HepG2 (cell line): Measurements from ENCODE around the gene TLCD5. TPM values are rescaled to one million over a fixed set of nuclear protein-coding genes. Genes with fewer than 3 reads are reported as not detected.
A peak's percentile ranks its signal among the peaks of the same experiment; 100 is the strongest.

Experiments used
- ATAC-seq: fragments of 200-7000 bp; cut with Tn5 transposase; 3 replicates; pipeline ENCODE4 v1.9.1; 2020; ENCODE audit warnings: mild to moderate bottlenecking, moderate library complexity
- BruUV-seq: library from RNA; stranded (reverse); fragments of 400-500 nt; replicated peaks from 2 replicates; lab custom pipeline; 2021; lab: Mats Ljungman, UMichigan
- CTCF ChIA-PET: fragments of 300-600 bp; formaldehyde crosslinking; extraction: SDS; loops from one replicate; lab custom pipeline; 2021; ENCODE audit warnings: low total read pairs, inconsistent platforms, low intra/inter-chr PET ratio; lab: Yijun Ruan, JAX
- POLR2A ChIA-PET: fragments of 350-600 bp; sonication (Branson Sonifier 250); formaldehyde crosslinking; loops from one replicate; lab custom pipeline; 2020; ENCODE audit warnings: antibody characterized with exemption, inconsistent platforms; lab: Yijun Ruan, JAX
- DNase-seq: peaks from one replicate; pipeline ENCODE4 v3.0.0-alpha.2; 2015; ENCODE audit warnings: low spot score
- FAIRE-seq: peaks from 3 replicates; lab custom pipeline; 2011; peaks lifted over from hg19 to GRCh38; lab: Jason Lieb, UNC
- H2AFZ ChIP-seq: one replicate; pipeline ENCODE4 v1.6.1; 2011; ENCODE audit warnings: low read length, inconsistent platforms
- H3K27ac ChIP-seq: fragments of 300-600 bp; 3 replicates; pipeline ENCODE4 v1.8.0; 2011; ENCODE audit warnings: mixed run types, mild to moderate bottlenecking, mixed read lengths, low read length, inconsistent platforms; ENCODE audit not compliant: insufficient read depth; ENCODE audit errors: extremely low read length
- H3K27me3 ChIP-seq, 2 experiments: fragments of 200-600 bp in 1 of 2; 2 replicates in 1 of 2; 3 replicates in 1 of 2; pipeline versions ENCODE4 v1.6.0 to v1.8.0; 2011; ENCODE audit warnings: low read length in 2 of 2, mild to moderate bottlenecking in 2 of 2, moderate library complexity in 2 of 2, inconsistent platforms in 1 of 2; ENCODE audit not compliant: insufficient read depth in 2 of 2, control insufficient read depth in 1 of 2
- H3K36me3 ChIP-seq, 2 experiments: fragments of 200-600 bp in 1 of 2; replicated peaks in 1 of 2; 2 replicates in 1 of 2; 3 replicates in 1 of 2; pipeline versions ENCODE4 v1.5.1 to v1.8.0; 2011; ENCODE audit warnings: low read length in 2 of 2, inconsistent platforms in 1 of 2; ENCODE audit not compliant: insufficient read depth in 2 of 2, control insufficient read depth in 1 of 2
- H3K4me1 ChIP-seq: 2 replicates; pipeline ENCODE4 v1.5.1; 2012; ENCODE audit warnings: low read length, inconsistent platforms; ENCODE audit not compliant: insufficient read depth
- H3K4me2 ChIP-seq: 2 replicates; pipeline ENCODE4 v1.6.0; 2011; ENCODE audit warnings: low read depth, low read length, inconsistent platforms
- H3K4me3 ChIP-seq, 3 experiments: fragments of 200-600 bp in 1 of 3; sonication (generic), shearing (Covaris generic) in 1 of 3; replicated peaks in 1 of 3; 2 replicates each; pipeline ENCODE4 v1.5.1; 2011 to 2016; ENCODE audit warnings: low read length in 3 of 3, inconsistent platforms in 2 of 3, low read depth in 2 of 3, mild to moderate bottlenecking in 2 of 3, control low read depth in 1 of 3, mixed read lengths in 1 of 3; ENCODE audit not compliant: insufficient read depth in 1 of 3
- H3K79me2 ChIP-seq: one replicate; pipeline ENCODE4 v1.6.1; 2011; ENCODE audit warnings: low read length, inconsistent platforms; ENCODE audit not compliant: insufficient read depth
- H3K9ac ChIP-seq: 2 replicates; pipeline ENCODE4 v1.6.0; 2011; ENCODE audit warnings: mild to moderate bottlenecking, low read depth, low read length, inconsistent platforms; ENCODE audit not compliant: insufficient read depth
- H3K9me3 ChIP-seq: 2 replicates; pipeline ENCODE4 v1.5.1; 2012; ENCODE audit warnings: mild to moderate bottlenecking, low read length
- H4K20me1 ChIP-seq: 2 replicates; pipeline ENCODE4 v1.6.0; 2011; ENCODE audit warnings: inconsistent platforms, mild to moderate bottlenecking, low read length, moderate library complexity; ENCODE audit not compliant: insufficient read depth
- ARHGAP35 ChIP-seq: sonication (generic); formaldehyde crosslinking; IDR thresholded peaks from 2 replicates; pipeline ENCODE4 v1.9.0; 2022; ENCODE audit warnings: mild to moderate bottlenecking, inconsistent platforms, moderate library complexity, missing genetic modification reagents, borderline replicate concordance
- ATF7 ChIP-seq, 2 experiments: fragments of 450-650 bp in 1 of 2; sonication (generic) in 1 of 2; formaldehyde crosslinking in 1 of 2; IDR thresholded peaks; 2 replicates each; pipeline versions ENCODE4 v1.4.0 to v1.6.1; 2016 to 2020; ENCODE audit warnings: antibody characterized with exemption in 1 of 2, mild to moderate bottlenecking in 1 of 2, missing genetic modification reagents in 1 of 2
- CCDC6 ChIP-seq: sonication (generic); formaldehyde crosslinking; IDR thresholded peaks from 2 replicates; pipeline ENCODE4 v1.8.1; 2022; ENCODE audit warnings: mild to moderate bottlenecking, missing genetic modification reagents, moderate library complexity
- EHMT2 ChIP-seq: fragments of 200-600 bp; sonication (generic); IDR thresholded peaks from 2 replicates; pipeline ENCODE4 v1.7.0; 2017; ENCODE audit warnings: antibody characterized with exemption, low read depth, low read length, borderline replicate concordance
- ETV5 ChIP-seq: IDR thresholded peaks from 2 replicates; pipeline ENCODE4 v1.6.1; 2018; ENCODE audit warnings: missing biosample characterization, missing genetic modification reagents, inconsistent platforms, borderline replicate concordance
- FOSL1 ChIP-seq: sonication (generic); formaldehyde crosslinking; IDR thresholded peaks from 2 replicates; pipeline ENCODE4 v1.9.0; 2021; ENCODE audit warnings: missing genetic modification reagents, borderline replicate concordance
- FOXJ3 ChIP-seq: sonication (generic); formaldehyde crosslinking; IDR thresholded peaks from 2 replicates; pipeline ENCODE4 v1.4.0; 2020; ENCODE audit warnings: missing genetic modification reagents, mild to moderate bottlenecking, borderline replicate concordance
- MED1 ChIP-seq: sonication (generic); formaldehyde crosslinking; IDR thresholded peaks from 2 replicates; pipeline ENCODE4 v1.4.0; 2020; ENCODE audit warnings: missing genetic modification reagents
- PHF8 ChIP-seq: sonication (generic); formaldehyde crosslinking; IDR thresholded peaks from 2 replicates; pipeline ENCODE4 v1.5.0; 2020; ENCODE audit warnings: missing genetic modification reagents
- SAP130 ChIP-seq: IDR thresholded peaks from 2 replicates; pipeline ENCODE4 v1.6.1; 2016; ENCODE audit warnings: low read depth
- SOX13 ChIP-seq, 3 experiments: fragments of 450-650 bp in 1 of 3; sonication (generic) in 1 of 3; formaldehyde crosslinking in 1 of 3; IDR thresholded peaks in 2 of 3; conservative IDR thresholded peaks in 1 of 3; 2 replicates each; pipeline versions ENCODE4 v1.5.0 to v1.6.1; 2016 to 2020; ENCODE audit warnings: antibody characterized with exemption in 1 of 3, mild to moderate bottlenecking in 1 of 3, missing compliant biosample characterization in 1 of 3, missing genetic modification reagents in 1 of 3, moderate library complexity in 1 of 3
- ZBTB7A ChIP-seq: sonication (generic); formaldehyde crosslinking; IDR thresholded peaks from 2 replicates; pipeline ENCODE4 v1.8.0; 2022; ENCODE audit warnings: mild to moderate bottlenecking, missing genetic modification reagents
- ZNF180 ChIP-seq: sonication (generic); formaldehyde crosslinking; IDR thresholded peaks from 2 replicates; pipeline ENCODE4 v1.4.0; 2020; ENCODE audit warnings: low read depth, missing genetic modification reagents, borderline replicate concordance
- ZNF607 ChIP-seq: sonication (generic); formaldehyde crosslinking; IDR thresholded peaks from 2 replicates; pipeline ENCODE4 v1.5.1; 2020; ENCODE audit warnings: missing genetic modification reagents, mild to moderate bottlenecking, borderline replicate concordance
- ZNF776 ChIP-seq: sonication (generic); formaldehyde crosslinking; IDR thresholded peaks from 2 replicates; pipeline ENCODE4 v1.4.0; 2020; ENCODE audit warnings: mild to moderate bottlenecking, missing genetic modification reagents
- ZNF878 ChIP-seq: sonication (generic); formaldehyde crosslinking; IDR thresholded peaks from 2 replicates; pipeline ENCODE4 v1.8.1; 2023; ENCODE audit warnings: mild to moderate bottlenecking, missing genetic modification reagents, moderate library complexity
- WGBS: methylation state at CpG from one replicate; pipeline ENCODE4 v1.1.6; 2017; ENCODE audit warnings: low lambda C conversion rate; 5-methylcytosine and 5-hydroxymethylcytosine counted together
- in situ Hi-C: cut with HindIII; loops from 2 replicates; pipeline ENCODE4 v1.10.0; 2017; ENCODE audit warnings: low pct_unique_long_range_greater_than_20kb; ENCODE audit not compliant: extremely low pct_ligation_motif_present
- intact Hi-C: fragments of 100-400 bp; cut with micrococcal nuclease; formaldehyde crosslinking; loops from one replicate; pipeline ENCODE4 v1.10.0; 2022; ENCODE audit not compliant: unreplicated experiment
- polyA plus RNA-seq, 8 experiments: library from polyadenylated mRNA; depleted of rRNA in 3 of 8; stranded (reverse) in 7 of 8; unstranded in 1 of 8; fragments of >200 nt; fragmentation: Illumina TruSeq in 4 of 8; extraction: Trizol in 4 of 8; gene quantifications; 2 replicates each; pipeline versions ENCODE4 v1.2.1 to v1.2.3, GENCODE V29; 2011 to 2016; ENCODE audit warnings: low read depth in 4 of 8, missing spikeins in 1 of 8, mixed read lengths in 1 of 8; ENCODE audit not compliant: insufficient read depth in 1 of 8
- total RNA-seq, 5 experiments: library from RNA; depleted of rRNA; stranded (reverse); fragments of >200 nt; fragmentation: Illumina TruSeq; extraction: Trizol; gene quantifications; 2 replicates each; pipeline ENCODE4 v1.2.3, GENCODE V29; 2016; ENCODE audit warnings: low read depth in 1 of 5
- TF ChIP-seq, protein P1 (sequence below): IDR thresholded peaks from 2 replicates; pipeline ENCODE4 v1.6.1; 2018; ENCODE audit warnings: missing genetic modification reagents
- TF ChIP-seq, protein P2 (sequence below): sonication (generic); formaldehyde crosslinking; IDR thresholded peaks from 2 replicates; pipeline ENCODE4 v1.5.0; 2020; ENCODE audit warnings: missing genetic modification reagents
- TF ChIP-seq, protein P3 (sequence below): sonication (generic); formaldehyde crosslinking; conservative IDR thresholded peaks from 2 replicates; pipeline ENCODE4 v1.8.0; 2022; ENCODE audit warnings: low read depth, missing genetic modification reagents
- TF ChIP-seq, protein P4 (sequence below): sonication (generic); IDR thresholded peaks from 2 replicates; pipeline ENCODE4 v1.6.1; 2016; ENCODE audit warnings: low read depth, borderline replicate concordance

The TLCD5 gene
- total and polyA plus RNA-seq, 2 of the 13 experiments (the other 11 are each of a cell fraction or from before 2014, with no cell fraction given) = 6.1 to 7.6 TPM

DNA sequence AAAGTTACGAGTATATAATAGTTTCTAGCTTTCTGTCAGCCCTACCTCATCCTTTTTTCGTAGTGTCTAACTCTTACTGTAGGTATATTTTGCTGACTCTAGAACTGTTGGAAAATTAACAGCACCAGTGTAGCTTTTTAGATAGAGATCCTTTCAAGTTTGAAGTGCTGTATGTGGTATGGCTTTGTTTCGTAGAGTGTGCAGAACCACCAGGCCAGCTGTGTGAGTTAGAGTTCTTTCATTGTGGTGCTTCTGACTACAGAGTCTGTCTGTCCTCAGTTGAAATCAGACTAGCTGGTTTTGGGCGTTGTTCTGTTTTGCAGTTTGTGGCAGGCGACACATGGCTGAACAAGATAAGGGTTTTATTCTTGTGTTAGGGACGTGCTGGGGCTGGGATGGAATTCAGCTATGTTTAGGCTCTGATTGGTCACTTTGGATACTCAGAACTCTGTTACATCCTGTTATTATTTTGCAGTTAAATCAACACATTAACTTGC is 14.3 kb downstream of the TLCD5 start:
- intact Hi-C loops = loop anchor here (5.0 kb wide), 2 partner anchors 33 to 93 kb away; no protein-coding TSS in a partner anchor
- H2AFZ ChIP-seq = no peak overlapping the region
- CTCF ChIA-PET = no interaction called here
- no TSS peak for BruUV-seq
- H3K27me3 ChIP-seq = no peaks in the 10 kb centered on the region; a peak in 1 of 5 replicates
- FAIRE-seq (no peak), DNase-seq (peak; percentile 40), ATAC-seq (peak; percentile 7; the same call in 1 of the 3 replicates)
- in situ Hi-C loops = loop anchor here (5.0 kb wide), 1 partner anchor 53 kb away; no protein-coding TSS in a partner anchor
- no peaks in the 10 kb centered on the region for H3K9me3 ChIP-seq
- peak overlapping the region; percentile 67 for H3K9ac ChIP-seq
- H3K4me2 ChIP-seq = peak overlapping the region; percentile 95
- H4K20me1 ChIP-seq = peaks cover 29% of the 10 kb centered on the region
- WGBS = 21% methylated on average over 4 of the region's 6 CpGs
- H3K4me1 ChIP-seq = peaks cover 62% of the 10 kb centered on the region
- H3K4me3 ChIP-seq = peak overlapping the region; percentile 80 to 96 (median 86)
- POLR2A ChIA-PET = no interaction called here
- no peaks in the 10 kb centered on the region for H3K36me3 ChIP-seq
- peak overlapping the region; percentile 52 for H3K27ac ChIP-seq
- peaks cover 78% of the 10 kb centered on the region for H3K79me2 ChIP-seq
- TF ChIP-seq, protein P1, sequence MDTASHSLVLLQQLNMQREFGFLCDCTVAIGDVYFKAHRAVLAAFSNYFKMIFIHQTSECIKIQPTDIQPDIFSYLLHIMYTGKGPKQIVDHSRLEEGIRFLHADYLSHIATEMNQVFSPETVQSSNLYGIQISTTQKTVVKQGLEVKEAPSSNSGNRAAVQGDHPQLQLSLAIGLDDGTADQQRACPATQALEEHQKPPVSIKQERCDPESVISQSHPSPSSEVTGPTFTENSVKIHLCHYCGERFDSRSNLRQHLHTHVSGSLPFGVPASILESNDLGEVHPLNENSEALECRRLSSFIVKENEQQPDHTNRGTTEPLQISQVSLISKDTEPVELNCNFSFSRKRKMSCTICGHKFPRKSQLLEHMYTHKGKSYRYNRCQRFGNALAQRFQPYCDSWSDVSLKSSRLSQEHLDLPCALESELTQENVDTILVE (CRISPR knock-in tag) = no peak
- TF ChIP-seq ZNF776 (CRISPR knock-in tag) (no peak), CCDC6 (CRISPR knock-in tag) (0 out of 2 replicates have a peak, but pooled peaks have one; percentile 27), SOX13 (IDR thresholded peaks at IDR 0.05) (no peak), SOX13 (CRISPR knock-in tag; conservative IDR thresholded peaks at IDR 0.05 in 1 of 2, IDR thresholded peaks at IDR 0.05 in 1 of 2) (no peak), FOXJ3 (CRISPR knock-in tag) (no peak), ZNF878 (no peak), PHF8 (CRISPR knock-in tag) (no peak), ZNF180 (CRISPR knock-in tag) (no peak), ETV5 (CRISPR knock-in tag) (no peak), SAP130 (CRISPR knock-in tag) (peak; percentile 68), FOSL1 (no peak), EHMT2 (no peak), MED1 (CRISPR knock-in tag) (no peak), ZBTB7A (CRISPR knock-in tag) (no peak), ARHGAP35 (CRISPR knock-in tag) (no peak), ZNF607 (CRISPR knock-in tag) (no peak), ATF7 (IDR thresholded peaks at IDR 0.05) (no peak), ATF7 (CRISPR knock-in tag; IDR thresholded peaks at IDR 0.05) (no peak)
- TF ChIP-seq, protein P2, sequence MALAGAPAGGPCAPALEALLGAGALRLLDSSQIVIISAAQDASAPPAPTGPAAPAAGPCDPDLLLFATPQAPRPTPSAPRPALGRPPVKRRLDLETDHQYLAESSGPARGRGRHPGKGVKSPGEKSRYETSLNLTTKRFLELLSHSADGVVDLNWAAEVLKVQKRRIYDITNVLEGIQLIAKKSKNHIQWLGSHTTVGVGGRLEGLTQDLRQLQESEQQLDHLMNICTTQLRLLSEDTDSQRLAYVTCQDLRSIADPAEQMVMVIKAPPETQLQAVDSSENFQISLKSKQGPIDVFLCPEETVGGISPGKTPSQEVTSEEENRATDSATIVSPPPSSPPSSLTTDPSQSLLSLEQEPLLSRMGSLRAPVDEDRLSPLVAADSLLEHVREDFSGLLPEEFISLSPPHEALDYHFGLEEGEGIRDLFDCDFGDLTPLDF = no peak
- TF ChIP-seq, protein P3, sequence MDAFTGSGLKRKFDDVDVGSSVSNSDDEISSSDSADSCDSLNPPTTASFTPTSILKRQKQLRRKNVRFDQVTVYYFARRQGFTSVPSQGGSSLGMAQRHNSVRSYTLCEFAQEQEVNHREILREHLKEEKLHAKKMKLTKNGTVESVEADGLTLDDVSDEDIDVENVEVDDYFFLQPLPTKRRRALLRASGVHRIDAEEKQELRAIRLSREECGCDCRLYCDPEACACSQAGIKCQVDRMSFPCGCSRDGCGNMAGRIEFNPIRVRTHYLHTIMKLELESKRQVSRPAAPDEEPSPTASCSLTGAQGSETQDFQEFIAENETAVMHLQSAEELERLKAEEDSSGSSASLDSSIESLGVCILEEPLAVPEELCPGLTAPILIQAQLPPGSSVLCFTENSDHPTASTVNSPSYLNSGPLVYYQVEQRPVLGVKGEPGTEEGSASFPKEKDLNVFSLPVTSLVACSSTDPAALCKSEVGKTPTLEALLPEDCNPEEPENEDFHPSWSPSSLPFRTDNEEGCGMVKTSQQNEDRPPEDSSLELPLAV = no peak
- TF ChIP-seq, protein P4, sequence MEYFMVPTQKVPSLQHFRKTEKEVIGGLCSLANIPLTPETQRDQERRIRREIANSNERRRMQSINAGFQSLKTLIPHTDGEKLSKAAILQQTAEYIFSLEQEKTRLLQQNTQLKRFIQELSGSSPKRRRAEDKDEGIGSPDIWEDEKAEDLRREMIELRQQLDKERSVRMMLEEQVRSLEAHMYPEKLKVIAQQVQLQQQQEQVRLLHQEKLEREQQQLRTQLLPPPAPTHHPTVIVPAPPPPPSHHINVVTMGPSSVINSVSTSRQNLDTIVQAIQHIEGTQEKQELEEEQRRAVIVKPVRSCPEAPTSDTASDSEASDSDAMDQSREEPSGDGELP = 0 out of 2 replicates have a peak, but pooled peaks have one; percentile 8
